ENCODE results near the gene EPHA6.

GRCh38 chr3:96779810-96780209 lies 34.6 kb upstream of the EPHA6 start:
- TF ChIP-seq POLR2A (IDR thresholded peaks at IDR 0.05) (no peak), CTCF (IDR thresholded peaks at IDR 0.05) (no peak), POLR2AphosphoS5 (IDR thresholded peaks at IDR 0.05) (no peak)
